Frontal cortex (tissue), 4 donors: ENCODE measurements around the gene MAK. TPM values are rescaled to one million over a fixed set of nuclear protein-coding genes. Genes with fewer than 3 reads are reported as not detected.
"Not testable (repeated sequence)": the region's sequence is repeated elsewhere in the genome, so short reads cannot be mapped to it uniquely, and the experiment has no call there.

ENCODE experiments used
- DNase-seq, 2 donors: peaks; one replicate each; pipeline ENCODE4 v3.0.0; 2012; ENCODE audit warnings: low spot score in 2 of 2
- FAIRE-seq: peaks from 2 replicates; lab custom pipeline; 2012; peaks lifted over from hg19 to GRCh38; lab: Jason Lieb, UNC
- total RNA-seq: library from RNA; depleted of rRNA; stranded (reverse); fragments of >200 nt; gene quantifications from one replicate; pipeline ENCODE4 v1.2.3, GENCODE V29; 2014
- donor health status: control.
- donor health status: control.
- donor health status: control.

The MAK gene
- total RNA-seq, 1 donor from 2014 or later = under 0.01 TPM

- no peak for DNase-seq
- no peak for FAIRE-seq
Measured at GRCh38 chr6:10740061-10740460, 98.3 kb downstream of the MAK start.

GRCh38 chr6:10736731-10737130 is 101.6 kb downstream of the MAK start:
- DNase-seq (no peak), FAIRE-seq (no peak)

GRCh38 chr6:10733863-10734262 is 104.5 kb downstream of the MAK start:
- FAIRE-seq = no peak
- no peak for DNase-seq

- DNase-seq (no peak), FAIRE-seq (no peak)
Measured at GRCh38 chr6:10733151-10733715, 105.1 kb downstream of the MAK start.

GRCh38 chr6:10730254-10730653 is 108.1 kb downstream of the MAK start:
- no peak for DNase-seq
- FAIRE-seq = no peak

DNA sequence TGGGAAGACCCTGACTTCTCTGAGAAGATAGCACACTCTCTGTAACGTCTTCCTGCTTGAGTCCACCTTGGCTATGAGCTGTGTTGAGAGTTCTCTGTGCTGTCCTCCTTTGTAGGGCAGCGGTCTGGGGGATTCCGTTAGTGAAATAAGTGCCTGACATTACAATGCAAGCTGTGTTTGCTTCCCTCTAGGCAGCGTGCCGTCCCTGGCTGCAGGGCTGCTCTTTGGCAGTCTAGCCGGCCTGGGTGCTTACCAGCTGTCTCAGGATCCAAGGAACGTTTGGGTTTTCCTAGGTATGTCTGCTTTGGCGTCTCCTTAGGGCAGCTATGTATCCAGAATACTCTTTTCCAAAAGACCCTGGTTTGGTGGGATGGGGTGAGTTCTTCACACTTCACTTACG is 112.6 kb downstream of the MAK start:
- no peak for FAIRE-seq
- DNase-seq = no peak

- DNase-seq (no peak), FAIRE-seq (no peak)
Measured at GRCh38 chr6:10725044-10725443, 113.3 kb downstream of the MAK start.

DNA sequence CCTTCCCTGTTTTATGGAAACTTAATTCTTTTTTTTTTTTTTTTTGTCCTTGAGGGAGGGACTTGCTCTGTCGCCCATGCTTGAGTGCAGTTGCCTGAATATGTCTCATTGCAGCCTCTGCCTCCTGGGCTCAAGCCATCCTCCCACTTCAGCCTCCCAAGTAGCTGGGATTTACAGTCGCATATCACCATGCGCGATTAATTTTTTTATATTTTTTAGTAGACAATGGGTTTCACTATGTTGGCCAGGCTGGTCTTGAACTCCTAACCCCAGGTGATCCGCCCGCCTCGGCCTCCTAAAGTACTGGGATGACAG is 114.8 kb downstream of the MAK start:
- FAIRE-seq = no peak
- DNase-seq = no peak

GRCh38 chr6:10722820-10723566 is 115.3 kb downstream of the MAK start, which contains the start of gene TMEM14C:
TMEM14C (plus strand) TSS chr6:10723070; CDS start chr6:10724614, 1,544 bp downstream.
- DNase-seq (peak; percentile 89 to 95), FAIRE-seq (no peak)

- DNase-seq = no peak
- no peak for FAIRE-seq
Measured at GRCh38 chr6:10722570-10722819, 115.8 kb downstream of the MAK start.

GRCh38 chr6:10721850-10722569 is 116.3 kb downstream of the MAK start:
- peak; percentile 40 to 54 for DNase-seq
- no peak for FAIRE-seq

- not testable (repeated sequence) for FAIRE-seq, DNase-seq
Measured at GRCh38 chr6:10720960-10721849, 117.1 kb downstream of the MAK start.

- no peak for DNase-seq
- no peak for FAIRE-seq
Measured at GRCh38 chr6:10720265-10720959, 117.9 kb downstream of the MAK start.

DNA sequence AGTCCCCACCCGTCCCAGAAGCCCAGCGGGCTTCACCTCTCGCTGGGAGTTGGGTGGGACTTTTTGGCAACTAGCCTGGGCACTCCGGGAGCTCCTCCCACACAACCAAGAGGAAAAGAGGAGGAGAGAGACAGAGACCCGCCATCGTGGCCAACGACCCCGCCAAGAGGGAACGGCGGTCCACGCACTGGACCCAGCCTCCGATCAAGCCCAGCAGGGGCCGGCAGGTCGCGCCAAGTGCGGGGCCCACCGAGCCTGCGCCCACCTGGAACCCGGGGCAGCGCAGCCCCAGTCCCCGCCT is 118.4 kb downstream of the MAK start:
- DNase-seq (no peak), FAIRE-seq (no peak)

DNA sequence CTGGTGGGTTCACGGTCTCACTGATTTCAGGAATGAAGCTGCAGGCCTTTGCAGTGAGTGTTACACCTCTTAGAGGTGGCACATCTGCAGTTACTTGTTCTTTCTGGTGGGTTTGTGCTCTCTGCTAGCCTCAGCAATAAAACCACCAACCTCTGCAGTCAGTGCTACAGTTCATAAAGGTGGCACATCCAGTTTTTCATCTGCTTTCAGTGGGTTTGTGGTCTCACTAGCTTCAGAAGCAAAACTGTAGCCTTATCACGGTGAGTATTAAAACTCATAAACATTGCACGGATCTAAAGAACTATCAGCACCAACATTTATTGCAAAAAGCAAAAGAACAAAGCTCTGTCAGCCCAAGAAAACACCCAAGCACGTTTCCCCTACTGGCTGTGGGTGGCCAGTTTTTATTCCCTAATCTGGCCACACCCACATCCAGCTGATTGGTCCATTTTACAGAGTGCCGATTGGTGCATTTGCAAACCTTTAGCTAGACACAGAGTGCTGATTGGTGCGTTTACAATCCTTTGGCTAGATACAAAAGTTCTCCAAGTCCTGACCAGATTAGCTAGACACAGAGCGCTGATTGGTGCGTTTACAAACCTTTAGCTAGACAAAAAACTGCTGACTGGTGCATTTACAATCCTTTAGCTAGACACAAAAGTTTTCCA is 118.9 kb downstream of the MAK start:
- no peak for FAIRE-seq
- DNase-seq = no peak

DNA sequence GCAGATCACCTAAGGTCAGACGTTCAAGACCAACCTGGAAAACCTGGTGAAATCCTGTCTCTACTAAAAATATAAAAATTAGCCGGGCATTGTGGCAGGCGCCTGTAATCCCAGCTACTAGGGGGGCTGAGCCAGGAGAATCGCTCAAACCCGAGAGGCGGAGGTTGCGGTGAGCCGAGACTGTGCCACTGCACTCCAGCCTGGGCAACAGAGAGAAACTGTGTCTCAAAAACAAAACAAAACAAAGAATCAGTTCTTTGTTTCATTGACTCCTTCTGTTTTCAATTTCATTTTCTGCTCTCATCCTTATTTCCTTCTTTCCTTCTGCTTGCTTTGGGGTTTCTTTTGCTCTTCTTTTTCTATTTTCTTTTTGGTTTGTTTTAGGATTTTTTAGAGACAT is 124.4 kb downstream of the MAK start:
- DNase-seq (no peak), FAIRE-seq (no peak)
